SKM-1 treated with dmso at 0.1 percent for 144 hours (cell line): ENCODE measurements around the gene TTI1.
A peak's percentile ranks its signal among the peaks of the same experiment; 100 is the strongest.

Source experiments
- DNase-seq: peaks from one replicate; lab custom pipeline; 2025; ENCODE audit not compliant: unreplicated experiment; lab: John Stamatoyannopoulos, UW

The TTI1 gene

DNA sequence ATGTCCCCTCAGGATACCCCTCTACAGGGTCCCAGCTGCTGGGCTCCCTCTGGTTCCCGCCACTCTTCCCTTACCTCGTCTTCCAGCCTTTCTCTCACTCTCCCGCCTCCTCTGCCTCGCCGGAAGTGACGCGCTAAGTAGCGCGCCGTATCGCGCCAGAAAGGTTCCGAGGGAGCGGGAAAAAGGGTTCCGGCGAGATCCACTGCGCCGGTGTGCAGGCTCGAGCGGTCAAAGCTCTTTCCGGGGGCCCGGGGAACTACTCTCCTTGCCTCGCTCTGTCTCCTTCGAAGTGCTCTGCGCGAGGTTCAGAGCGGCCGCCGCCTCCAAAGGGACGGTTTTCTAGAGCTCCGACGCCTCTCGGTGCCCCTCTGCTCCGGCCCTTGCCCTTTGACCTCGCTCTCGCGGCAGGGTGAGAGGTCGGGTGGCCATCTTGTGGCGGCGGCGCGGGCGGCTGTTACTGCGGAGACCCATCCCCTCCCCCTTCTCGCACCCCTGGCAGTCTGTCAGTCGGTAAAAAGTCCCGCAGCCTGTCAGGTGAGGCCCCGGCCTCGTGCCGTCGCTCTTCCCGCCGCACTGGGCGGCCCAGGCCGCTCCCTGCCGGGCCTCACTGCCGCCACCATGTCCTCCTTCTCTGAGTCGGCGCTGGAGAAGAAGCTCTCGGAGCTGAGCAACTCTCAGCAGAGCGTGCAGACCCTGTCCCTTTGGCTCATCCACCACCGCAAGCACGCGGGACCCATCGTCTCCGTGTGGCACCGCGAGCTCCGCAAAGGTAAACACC is at the start of gene TTI1, which contains the start of gene RPRD1B:
Gene TTI1, minus strand, starts transcription at position 127 of the 778 bp plus-strand sequence. CDS start 19,640 bp downstream, outside the sequence.
Gene RPRD1B, plus strand, starts transcription at position 417 of the 778 bp plus-strand sequence. Its CDS starts 202 bp downstream, at position 619.
- peak; percentile 90 for DNase-seq

DNA sequence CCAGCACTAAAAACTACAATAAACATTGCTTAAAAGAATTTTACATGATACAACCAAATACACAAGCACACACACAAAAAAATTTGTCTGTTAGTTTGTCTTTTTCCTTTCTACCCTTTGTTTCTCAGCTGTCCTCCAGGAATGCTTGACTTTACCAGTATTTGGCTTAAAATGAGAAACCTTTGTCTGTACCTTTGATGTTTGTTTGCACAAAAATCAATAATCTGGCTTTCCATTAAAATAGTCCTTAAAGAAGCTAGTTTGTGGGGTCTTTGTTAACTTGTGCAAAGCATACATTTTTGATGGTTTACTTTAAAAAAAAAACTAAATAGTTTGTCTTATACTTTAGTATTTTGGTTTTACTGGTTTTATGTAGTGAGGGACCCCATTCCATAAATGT is 49.6 kb upstream of the TTI1 start:
- no peak for DNase-seq

DNA sequence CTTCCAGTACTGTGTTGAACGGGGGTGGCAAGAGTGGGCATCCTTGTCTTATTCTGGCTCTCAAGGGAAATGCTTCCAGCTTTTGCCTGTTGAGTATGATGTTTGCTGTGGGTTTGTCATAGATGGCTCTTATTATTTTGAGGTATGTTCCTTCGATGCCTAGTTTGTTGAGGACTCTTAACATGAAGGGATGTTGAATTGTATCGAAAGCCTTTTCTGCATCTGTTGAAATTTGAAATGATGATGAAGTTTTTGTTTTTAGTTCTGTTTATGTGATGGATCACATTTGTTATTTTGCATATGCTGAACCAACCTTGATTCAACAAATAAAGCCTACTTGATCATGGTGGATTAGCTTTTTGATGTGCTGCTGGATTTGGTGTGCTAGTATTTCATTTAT is 48.3 kb upstream of the TTI1 start:
- no peak for DNase-seq

DNA sequence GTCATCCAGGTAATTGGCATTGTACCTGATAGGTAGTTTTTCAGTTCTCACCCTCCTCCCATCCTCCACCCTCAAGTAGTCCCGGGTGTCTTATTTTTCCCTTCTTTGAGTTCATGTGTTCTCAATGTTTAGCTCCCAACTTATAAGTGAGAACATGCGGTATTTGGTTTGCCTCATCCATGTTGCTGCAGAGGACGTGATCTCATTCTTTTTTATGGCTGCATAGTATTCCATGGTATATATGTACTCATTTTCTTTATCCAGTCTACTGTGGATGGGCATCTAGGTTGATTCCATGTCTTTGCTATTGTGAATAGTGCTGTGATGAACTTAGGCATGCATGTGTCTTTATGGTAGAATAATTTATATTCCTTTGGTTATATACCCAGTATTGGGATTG is 46.1 kb upstream of the TTI1 start:
- no peak for DNase-seq

DNA sequence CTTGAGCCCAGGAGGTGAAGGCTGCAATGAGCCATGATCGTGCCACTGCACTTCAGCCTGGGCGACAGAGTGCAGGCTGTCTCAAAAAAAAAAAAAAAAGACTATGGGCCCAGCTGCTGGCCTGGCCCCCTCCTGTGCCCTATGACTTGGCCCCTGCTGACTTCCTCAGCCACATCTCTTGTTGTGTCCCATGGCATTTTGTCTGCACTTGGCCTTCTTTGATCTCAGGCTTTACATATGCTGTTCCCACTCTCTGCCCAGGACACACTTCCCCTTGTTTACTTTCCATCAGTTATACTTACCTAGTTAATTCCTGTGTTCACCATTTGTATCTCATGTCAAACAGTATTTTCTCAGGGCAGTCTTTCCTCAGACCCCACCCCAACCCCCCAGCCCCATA is 44.8 kb upstream of the TTI1 start:
- DNase-seq: no peak

DNA sequence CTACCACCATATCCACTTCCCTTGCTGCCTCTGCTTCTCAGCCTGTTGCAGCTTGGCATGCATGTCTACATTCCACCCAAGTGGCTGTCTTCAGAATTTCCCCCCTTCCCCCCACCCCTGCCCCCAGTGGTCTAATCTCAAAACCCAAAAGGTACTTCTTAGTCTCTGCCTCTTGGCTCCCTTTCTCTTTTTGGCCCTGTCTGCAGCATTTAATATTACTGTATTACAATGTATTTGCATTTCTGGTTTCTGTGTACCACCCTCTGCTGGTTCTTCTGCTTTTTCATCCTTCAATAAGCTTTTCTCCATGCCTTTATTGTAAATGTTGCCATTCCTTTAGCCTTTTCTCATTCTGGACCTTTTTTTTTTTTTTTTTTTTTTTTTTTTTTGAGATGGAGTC is 43.3 kb upstream of the TTI1 start:
- DNase-seq: no peak

DNA sequence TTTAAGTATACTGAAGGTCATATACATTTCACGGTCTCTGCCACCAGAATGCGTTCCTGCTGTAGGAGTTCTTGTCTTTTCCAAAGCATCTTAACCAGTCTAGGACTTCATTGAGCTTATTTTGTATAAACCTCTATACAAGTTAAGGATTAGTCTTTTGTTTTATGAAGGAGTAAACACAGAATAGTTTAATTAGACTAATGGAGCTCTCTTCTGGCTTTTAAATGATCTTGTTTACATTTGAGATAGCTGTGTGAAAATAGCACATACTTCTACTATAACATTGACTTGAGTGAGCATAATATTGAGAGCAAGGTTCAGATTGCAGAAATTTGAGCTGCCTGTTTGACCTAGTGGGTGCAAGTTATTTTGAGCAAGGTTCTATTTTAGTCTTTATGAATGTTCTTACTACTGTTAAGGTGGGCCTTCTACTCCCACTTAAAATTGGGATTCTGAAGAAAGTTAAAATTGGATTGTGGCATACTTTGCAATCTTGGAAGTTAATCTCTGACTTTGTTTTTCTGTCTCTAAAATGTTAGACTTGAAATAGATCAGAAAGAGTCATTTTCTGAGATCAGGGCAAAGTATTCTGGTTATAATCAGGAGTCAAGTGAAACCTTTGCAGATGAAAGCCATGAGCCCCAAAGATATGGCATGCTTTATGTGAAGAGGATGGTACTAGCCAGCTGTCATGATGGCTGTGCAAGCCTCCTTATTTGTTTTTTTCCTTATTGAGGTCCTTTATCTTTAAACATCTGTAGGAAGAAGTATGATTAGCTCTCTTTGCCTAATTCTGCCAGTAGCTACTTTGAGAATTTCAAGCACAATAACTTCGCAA is 42.1 kb upstream of the TTI1 start:
- DNase-seq: no peak

DNA sequence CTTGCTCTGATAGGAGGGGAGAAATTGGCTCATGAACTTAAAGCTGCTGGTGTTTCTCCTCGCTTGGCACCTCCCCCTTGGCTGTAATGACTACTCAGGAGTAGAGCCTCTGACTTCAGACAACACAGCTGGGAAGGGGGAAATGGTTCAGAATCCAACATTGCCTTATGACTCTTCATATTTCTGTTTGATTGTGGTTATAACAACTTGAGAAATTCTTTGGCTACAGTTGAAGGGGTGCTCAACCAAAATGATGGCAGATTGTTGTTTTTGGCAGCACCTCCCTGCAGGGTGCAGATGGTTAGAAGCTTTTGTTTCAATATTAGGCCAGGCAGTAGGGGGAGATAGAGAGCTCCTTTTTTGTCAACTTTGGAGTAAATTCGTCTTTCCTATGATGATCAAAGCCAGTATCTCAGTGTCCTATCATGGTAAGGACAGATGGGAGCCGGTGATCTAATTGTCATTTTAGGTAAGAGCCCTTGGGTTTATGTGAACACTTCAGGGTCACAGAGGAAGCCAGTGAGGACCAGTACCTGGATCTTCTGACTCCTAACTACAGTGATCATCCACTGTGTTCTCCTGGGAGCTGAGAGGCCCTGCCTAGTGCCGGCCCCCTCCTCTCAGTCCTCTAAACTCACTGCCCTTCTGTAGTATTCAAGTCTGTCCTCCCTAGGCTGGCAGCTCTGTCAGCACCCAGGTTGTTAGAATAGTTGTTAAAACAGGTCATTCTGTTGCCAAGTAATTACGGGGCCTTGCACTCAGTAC is 40.2 kb upstream of the TTI1 start:
- DNase-seq: peak; percentile 55

DNA sequence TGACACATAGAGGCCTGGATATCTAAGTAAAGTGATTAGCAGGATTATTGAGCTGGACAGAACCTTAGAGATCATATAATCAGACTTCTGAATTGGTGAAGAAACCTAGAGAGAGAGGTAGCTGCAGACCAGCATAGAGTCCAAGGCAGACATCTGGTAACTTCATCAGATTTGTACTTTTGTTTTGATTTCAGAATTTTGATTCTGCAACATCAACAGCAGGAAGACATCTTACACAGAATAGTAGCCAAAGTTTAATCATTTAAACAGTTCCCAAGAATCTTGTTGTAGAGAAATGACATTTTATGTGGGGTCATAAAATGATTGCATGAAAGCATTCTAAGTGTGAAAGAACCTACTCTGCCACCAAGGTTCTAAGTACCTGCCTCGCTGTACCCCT is 39.6 kb upstream of the TTI1 start:
- DNase-seq: no peak

DNA sequence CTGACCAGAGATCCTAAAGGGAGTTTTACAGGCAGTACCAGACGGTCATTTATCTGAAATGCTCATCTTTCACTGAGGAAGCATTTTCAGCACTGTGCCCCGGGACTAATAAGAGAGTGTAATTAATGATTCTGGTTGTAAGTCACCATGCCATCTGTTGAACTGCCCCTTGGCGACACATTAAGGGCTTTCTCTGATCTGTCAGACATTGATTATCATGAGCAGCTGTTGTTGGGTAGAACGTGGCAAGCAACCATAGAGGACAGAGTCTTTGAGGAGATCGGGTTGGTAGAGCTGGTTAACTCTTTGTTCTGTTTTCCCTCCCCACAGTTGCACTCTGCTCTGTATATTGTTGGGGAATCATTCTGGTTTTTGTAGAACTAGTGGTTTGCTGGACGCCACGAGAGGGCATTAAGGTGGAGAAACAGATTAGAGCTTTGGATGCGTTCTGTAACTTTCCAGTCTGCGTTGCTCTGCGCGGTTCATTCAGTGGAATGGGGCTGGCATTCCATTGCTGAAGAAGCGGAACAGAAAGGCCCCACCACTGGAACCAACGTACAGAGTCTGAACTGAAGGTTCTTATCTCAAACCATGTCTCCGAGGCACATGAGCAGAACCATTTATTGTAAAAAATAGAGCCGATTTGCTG is 34.6 kb upstream of the TTI1 start:
- no peak for DNase-seq

DNA sequence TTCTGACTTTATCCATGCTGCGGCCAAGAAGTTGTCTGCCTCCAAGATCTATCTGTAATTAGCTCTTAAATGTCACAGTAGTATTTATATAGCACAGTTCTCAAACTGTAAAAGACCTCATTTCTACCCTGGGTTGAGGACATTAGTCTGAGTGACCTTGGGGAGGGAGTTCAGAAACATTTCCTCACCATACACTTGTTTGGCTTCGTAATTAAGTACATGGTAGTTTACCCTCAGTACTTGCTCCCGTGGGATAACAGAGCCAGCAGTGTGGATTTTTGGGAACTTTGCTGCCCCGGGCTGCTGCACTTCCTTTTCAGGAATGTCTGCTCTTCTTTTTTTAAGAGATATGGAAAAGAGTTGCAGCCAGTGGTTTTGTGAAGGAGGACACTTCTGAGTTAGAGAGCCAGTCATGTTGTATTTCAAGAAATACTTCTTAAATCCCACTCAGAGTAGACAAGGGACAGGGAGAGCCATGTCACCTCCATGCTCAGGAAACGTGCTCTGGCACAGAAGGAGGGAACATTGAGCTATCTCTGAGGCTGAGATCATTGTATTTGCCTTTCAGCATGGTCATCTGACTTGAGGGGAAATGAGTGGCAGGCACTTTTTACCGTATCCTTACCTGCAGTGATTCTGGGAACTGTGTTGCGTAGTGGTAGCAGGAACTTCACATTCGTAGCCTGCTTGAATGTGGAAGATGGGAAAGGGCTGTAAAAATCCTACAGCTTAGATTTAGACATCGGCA is 33.9 kb upstream of the TTI1 start:
- DNase-seq: no peak

DNA sequence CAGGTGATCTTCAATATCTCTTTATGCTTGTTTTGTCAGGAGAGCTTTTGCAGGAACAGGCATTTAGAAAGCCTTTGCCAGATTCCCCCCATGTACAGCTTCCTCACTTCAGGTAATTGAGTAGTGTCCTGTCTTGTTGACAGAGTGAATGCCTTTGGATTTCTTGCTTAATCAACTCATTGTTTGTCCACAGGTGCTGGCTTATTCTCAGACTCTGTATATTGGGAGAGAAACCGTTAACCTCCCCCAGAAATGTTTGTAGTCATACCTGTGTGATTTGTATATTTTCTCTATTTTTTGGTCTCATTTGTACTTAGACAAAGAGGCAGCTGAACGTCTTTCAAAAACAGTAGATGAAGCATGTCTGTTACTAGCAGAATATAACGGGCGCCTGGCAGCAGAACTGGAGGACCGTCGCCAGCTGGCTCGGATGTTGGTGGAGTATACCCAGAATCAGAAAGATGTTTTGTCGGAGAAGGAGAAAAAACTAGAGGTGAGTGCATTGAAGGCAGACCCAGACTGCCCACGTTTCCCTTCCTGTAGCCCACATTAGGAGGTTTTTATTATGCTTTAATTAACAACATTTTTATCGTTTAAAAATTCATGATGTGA is 32.6 kb upstream of the TTI1 start:
- no peak for DNase-seq

DNA sequence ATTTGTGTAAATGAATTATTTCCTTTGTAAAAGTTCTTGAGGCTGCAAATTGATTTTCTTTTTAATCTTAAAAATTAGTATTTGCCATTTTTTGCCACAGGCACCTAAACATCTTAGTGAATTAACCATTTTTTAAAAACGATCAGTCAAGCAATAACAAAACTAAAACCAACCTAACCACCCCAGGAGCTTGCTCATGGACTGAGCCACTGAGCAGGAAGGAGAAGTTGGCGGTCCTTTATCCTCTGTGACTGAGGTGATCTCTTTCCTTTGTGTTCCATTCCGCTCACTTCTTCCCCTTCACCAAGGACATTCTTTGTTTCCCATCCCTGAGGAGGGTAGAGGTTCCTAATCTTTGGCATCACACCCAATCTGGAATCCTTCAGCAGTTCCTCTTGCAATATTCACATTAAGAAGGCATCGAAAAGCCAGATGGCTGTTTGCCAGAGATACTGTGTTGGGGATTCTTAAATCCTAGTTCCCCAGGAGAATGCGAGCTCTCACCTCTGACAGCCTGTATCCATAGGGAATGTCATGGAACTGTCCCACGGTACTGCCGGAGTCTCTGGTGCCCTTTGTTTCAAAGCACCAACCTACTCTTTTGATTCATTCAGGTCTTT is 30.8 kb upstream of the TTI1 start:
- DNase-seq: no peak

DNA sequence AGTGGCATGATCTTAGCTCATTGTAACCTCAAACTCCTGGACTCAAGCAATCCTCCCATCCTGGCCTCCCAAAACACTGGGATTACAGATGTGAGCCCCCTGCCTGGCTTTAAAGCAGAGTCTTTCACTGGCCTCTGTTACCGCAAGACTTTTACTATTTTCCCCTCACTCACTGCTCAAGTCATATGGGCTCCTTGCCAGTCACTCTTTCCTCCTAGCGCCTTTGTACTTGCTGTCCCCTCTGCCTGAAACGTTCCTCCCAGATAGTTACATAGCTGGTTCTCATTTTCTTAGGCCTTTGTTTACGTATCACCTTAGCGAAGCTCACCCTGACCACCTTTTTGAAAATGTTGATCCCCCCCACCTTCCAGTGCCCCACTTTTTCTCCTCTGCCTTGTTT is 29.6 kb upstream of the TTI1 start:
- DNase-seq: no peak

DNA sequence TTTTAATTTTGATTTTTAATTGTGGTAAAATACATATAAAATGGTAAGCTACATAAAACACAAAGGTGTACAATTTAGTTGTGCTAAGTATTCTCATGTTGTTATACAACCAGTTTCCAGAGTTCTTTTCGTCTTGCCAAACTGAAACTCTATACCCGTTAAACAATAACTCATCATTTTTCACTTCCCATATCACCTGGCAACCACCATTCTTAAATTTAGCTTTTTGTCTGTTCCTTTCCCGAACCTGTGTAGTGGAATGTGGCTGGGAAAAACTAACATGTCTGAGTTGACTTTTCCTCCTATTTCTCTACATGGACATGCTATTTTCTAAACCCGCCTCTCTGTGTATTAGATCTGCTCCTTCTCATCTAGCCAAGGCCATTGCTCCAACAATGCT is 27.9 kb upstream of the TTI1 start:
- no peak for DNase-seq

DNA sequence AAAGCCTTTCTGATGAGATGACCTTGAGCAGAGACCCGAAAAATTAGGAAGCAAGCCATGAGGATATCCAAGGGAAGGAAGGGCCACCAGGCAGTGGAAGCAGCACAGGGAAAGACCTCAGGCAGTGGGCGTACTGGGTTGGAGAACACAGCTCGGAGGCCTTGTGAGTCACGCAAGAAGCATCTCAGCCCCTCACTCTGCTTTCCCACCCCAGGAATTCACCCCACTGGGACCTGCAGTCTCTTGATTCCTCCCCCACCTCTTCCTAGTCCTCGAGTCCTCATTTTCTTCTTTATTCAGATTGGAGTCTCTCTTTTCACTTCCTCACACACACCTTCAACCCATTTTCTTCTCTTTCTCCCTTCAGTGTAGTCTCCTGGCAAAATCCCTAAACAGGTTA is 27.3 kb upstream of the TTI1 start:
- no peak for DNase-seq

DNA sequence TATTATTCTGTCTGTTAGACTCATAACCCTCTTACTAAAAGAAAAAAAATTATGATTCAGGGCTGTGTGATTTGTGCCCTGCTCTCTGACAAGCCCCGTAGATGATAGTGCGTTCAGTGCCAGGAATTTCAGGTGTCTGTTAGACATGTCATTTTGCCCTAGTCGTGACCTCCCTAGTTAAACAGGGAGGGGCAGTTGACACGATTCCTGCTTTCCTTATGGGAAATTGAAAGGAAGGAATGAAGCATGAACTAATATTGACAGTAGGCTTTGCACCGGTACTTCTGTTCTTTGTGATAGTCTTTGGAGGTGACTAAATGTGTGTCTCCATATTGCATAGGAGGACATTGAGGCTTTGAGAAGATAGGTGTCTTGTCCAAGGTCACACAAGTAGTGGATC is 26.6 kb upstream of the TTI1 start:
- DNase-seq: no peak

DNA sequence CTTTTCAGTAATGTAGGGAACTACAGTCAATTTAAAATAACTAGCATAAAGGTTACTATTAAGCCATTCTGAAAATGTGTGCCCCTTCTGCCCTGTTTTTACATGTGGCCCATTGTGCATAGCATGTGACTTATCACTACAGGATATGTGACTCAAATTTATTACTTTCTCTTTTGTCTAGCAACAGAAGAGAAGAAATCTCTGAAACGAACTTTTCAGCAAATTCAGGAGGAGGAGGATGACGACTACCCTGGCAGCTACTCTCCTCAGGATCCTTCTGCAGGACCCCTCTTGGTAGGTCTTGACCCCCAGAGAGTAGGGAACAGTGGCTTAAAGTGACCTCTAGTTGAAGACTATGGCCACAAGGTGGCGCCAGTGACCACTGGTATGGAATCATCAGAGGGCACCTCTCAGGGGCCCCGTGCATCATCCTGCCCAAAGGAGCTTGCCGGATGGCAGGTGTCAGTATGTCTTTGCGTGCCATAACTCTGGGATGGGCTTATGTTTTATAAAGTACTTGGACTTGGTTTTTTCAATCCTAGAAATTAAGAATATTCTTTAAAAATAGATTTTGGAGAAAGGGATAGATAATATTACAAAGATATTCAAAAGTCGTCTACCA is 24.2 kb upstream of the TTI1 start:
- peak; percentile 69 for DNase-seq

DNA sequence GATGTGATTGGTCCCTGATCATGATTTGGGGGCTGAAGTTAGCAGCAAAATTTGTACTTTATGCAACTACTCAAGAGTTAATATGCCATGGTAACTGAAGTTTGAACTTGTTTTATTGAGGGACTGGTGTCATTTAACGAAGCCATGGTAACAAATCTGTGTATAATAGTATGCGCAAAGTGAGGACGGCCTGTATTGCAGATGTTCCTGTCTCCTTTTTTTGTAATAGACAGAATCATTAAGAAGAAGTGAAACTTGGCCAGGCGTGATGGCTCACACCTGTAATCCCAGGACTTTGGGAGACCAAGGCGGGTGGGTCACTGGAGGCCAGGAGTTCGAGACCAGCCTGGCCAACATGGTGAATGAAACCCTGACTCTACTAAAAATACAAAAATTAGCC is 22.6 kb upstream of the TTI1 start:
- no peak for DNase-seq
